GM21786 (cell line): ENCODE data around the gene SIRPA.
"Not testable (repeated sequence)": the region's sequence is repeated elsewhere in the genome, so short reads cannot be mapped to it uniquely, and the experiment has no call there.

Experiments
- ATAC-seq: cut with Tn5 transposase; IDR thresholded peaks from one replicate; pipeline ENCODE4 v1.9.1; 2021; ENCODE audit not compliant: unreplicated experiment

Gene SIRPA

GRCh38 chr20:1906361-1907051, 11.3 kb downstream of the SIRPA start:
- no peak for ATAC-seq

GRCh38 chr20:1907586-1907985, 12.4 kb downstream of the SIRPA start:
- no peak for ATAC-seq

GRCh38 chr20:1908191-1908590, 13.0 kb downstream of the SIRPA start:
- no peak for ATAC-seq

- no peak for ATAC-seq
Observed at GRCh38 chr20:1909097-1909496, 13.9 kb downstream of the SIRPA start.

GRCh38 chr20:1911536-1911935, 16.3 kb downstream of the SIRPA start:
- ATAC-seq = no peak

- no peak for ATAC-seq
Observed at GRCh38 chr20:1912053-1912452, 16.8 kb downstream of the SIRPA start.

GRCh38 chr20:1912646-1913045, 17.4 kb downstream of the SIRPA start:
- no peak for ATAC-seq

GRCh38 chr20:1915233-1915632, 20.0 kb downstream of the SIRPA start:
- not testable (repeated sequence) for ATAC-seq

- no peak for ATAC-seq
Observed at GRCh38 chr20:1915725-1916124, 20.5 kb downstream of the SIRPA start.

- no peak for ATAC-seq
Observed at GRCh38 chr20:1917786-1918185, 22.6 kb downstream of the SIRPA start.

GRCh38 chr20:1918491-1919165, 23.4 kb downstream of the SIRPA start:
- no peak for ATAC-seq

- no peak for ATAC-seq
Observed at GRCh38 chr20:1920252-1920651, 25.0 kb downstream of the SIRPA start.

GRCh38 chr20:1920826-1921225, 25.6 kb downstream of the SIRPA start:
- no peak for ATAC-seq

GRCh38 chr20:1921985-1922384, 26.8 kb downstream of the SIRPA start:
- not testable (repeated sequence) for ATAC-seq

GRCh38 chr20:1922786-1923185, 27.6 kb downstream of the SIRPA start:
- ATAC-seq = no peak

GRCh38 chr20:1924910-1925861, 30.0 kb downstream of the SIRPA start:
- no peak for ATAC-seq

- no peak for ATAC-seq
Observed at GRCh38 chr20:1926237-1926636, 31.0 kb downstream of the SIRPA start.

GRCh38 chr20:1927217-1927616, 32.0 kb downstream of the SIRPA start:
- no peak for ATAC-seq

- no peak for ATAC-seq
Observed at GRCh38 chr20:1928154-1928553, 32.9 kb downstream of the SIRPA start.

GRCh38 chr20:1928782-1929181, 33.6 kb downstream of the SIRPA start:
- ATAC-seq = no peak

GRCh38 chr20:1929460-1929859, 34.3 kb downstream of the SIRPA start:
- no peak for ATAC-seq

GRCh38 chr20:1930165-1930564, 35.0 kb downstream of the SIRPA start:
- ATAC-seq = no peak
